GM12878 (cell line): ENCODE data around the gene AGAP1.

Experiments used
- ATF7 ChIP-seq: fragments of 450-650 bp; IDR thresholded peaks from 2 replicates; pipeline ENCODE4 v1.6.1; 2016; ENCODE audit warnings: low read depth, mild to moderate bottlenecking
- HDAC2 ChIP-seq: fragments of 200-600 bp; sonication (generic); IDR thresholded peaks from 2 replicates; pipeline ENCODE4 v1.6.1; 2017
- LARP7 ChIP-seq: fragments of 450-650 bp; IDR thresholded peaks from 2 replicates; pipeline ENCODE4 v1.6.1; 2017; ENCODE audit warnings: mild to moderate bottlenecking
- SIN3A ChIP-seq: IDR thresholded peaks from 2 replicates; pipeline ENCODE4 v1.6.1; 2012; ENCODE audit warnings: low read depth, low read length, improper control_type of control experiment
- ZSCAN29 ChIP-seq: fragments of 450-650 bp; IDR thresholded peaks from 2 replicates; pipeline ENCODE4 v1.6.1; 2017; ENCODE audit warnings: mild to moderate bottlenecking, moderate library complexity
- TF ChIP-seq, protein P1 (sequence below): IDR thresholded peaks from 2 replicates; pipeline ENCODE4 v1.6.1; 2012; ENCODE audit warnings: mild to moderate bottlenecking, low read depth, low read length
- TF ChIP-seq, protein P2 (sequence below): IDR thresholded peaks from 2 replicates; pipeline ENCODE4 v1.6.1; 2011; ENCODE audit warnings: mild to moderate bottlenecking, low read depth, low read length, moderate library complexity; ENCODE audit not compliant: insufficient replicate concordance
- TF ChIP-seq, protein P3 (sequence below), 3 experiments: IDR thresholded peaks in 2 of 3; conservative IDR thresholded peaks in 1 of 3; 2 replicates each; pipeline ENCODE4 v1.5.1; 2011; ENCODE audit warnings: low read depth in 3 of 3, low read length in 3 of 3, mild to moderate bottlenecking in 3 of 3, control low read depth in 2 of 3, moderate library complexity in 2 of 3, inconsistent platforms in 1 of 3, mixed read lengths in 1 of 3; ENCODE audit not compliant: control insufficient read depth in 2 of 3, insufficient read depth in 1 of 3; ENCODE audit errors: extremely low read depth in 1 of 3

DNA sequence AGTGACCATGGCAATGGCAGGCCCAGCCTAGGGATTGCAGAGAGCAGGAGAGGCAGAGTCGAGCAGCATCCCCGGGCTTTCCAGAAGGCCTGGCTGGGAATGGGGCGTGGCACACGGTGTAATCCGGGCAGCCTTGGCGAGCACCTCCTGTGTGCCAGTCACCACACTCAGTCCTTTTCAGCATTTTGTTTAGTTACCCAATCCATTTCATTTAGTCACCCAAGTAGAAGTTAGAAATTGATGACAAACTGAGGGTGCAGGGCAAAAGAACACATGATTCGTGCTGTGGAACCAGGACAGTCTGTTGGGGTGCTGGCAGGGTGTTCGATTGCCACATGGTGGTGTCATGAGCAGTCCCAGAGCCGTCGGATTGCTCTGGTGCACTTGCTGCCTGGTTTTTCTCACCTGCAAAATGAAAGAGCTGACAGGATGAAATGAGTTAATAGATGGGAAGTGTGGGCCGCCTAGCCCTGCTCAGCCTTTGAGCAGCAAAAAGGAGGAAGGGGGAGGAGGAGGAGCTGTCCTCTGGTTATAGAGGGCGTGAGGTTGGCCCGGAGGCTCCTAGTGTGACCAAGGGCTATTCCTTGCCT lies 299.4 kb downstream of the AGAP1 start:
- TF ChIP-seq LARP7: no peak
- TF ChIP-seq ATF7: no peak
- TF ChIP-seq, protein P1, sequence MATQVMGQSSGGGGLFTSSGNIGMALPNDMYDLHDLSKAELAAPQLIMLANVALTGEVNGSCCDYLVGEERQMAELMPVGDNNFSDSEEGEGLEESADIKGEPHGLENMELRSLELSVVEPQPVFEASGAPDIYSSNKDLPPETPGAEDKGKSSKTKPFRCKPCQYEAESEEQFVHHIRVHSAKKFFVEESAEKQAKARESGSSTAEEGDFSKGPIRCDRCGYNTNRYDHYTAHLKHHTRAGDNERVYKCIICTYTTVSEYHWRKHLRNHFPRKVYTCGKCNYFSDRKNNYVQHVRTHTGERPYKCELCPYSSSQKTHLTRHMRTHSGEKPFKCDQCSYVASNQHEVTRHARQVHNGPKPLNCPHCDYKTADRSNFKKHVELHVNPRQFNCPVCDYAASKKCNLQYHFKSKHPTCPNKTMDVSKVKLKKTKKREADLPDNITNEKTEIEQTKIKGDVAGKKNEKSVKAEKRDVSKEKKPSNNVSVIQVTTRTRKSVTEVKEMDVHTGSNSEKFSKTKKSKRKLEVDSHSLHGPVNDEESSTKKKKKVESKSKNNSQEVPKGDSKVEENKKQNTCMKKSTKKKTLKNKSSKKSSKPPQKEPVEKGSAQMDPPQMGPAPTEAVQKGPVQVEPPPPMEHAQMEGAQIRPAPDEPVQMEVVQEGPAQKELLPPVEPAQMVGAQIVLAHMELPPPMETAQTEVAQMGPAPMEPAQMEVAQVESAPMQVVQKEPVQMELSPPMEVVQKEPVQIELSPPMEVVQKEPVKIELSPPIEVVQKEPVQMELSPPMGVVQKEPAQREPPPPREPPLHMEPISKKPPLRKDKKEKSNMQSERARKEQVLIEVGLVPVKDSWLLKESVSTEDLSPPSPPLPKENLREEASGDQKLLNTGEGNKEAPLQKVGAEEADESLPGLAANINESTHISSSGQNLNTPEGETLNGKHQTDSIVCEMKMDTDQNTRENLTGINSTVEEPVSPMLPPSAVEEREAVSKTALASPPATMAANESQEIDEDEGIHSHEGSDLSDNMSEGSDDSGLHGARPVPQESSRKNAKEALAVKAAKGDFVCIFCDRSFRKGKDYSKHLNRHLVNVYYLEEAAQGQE: no peak
- TF ChIP-seq SIN3A: no peak
- no peak for TF ChIP-seq ZSCAN29
- TF ChIP-seq, protein P2, sequence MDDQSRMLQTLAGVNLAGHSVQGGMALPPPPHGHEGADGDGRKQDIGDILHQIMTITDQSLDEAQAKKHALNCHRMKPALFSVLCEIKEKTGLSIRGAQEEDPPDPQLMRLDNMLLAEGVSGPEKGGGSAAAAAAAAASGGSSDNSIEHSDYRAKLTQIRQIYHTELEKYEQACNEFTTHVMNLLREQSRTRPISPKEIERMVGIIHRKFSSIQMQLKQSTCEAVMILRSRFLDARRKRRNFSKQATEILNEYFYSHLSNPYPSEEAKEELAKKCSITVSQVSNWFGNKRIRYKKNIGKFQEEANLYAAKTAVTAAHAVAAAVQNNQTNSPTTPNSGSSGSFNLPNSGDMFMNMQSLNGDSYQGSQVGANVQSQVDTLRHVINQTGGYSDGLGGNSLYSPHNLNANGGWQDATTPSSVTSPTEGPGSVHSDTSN: no peak
- no peak for TF ChIP-seq HDAC2
- TF ChIP-seq, protein P3, sequence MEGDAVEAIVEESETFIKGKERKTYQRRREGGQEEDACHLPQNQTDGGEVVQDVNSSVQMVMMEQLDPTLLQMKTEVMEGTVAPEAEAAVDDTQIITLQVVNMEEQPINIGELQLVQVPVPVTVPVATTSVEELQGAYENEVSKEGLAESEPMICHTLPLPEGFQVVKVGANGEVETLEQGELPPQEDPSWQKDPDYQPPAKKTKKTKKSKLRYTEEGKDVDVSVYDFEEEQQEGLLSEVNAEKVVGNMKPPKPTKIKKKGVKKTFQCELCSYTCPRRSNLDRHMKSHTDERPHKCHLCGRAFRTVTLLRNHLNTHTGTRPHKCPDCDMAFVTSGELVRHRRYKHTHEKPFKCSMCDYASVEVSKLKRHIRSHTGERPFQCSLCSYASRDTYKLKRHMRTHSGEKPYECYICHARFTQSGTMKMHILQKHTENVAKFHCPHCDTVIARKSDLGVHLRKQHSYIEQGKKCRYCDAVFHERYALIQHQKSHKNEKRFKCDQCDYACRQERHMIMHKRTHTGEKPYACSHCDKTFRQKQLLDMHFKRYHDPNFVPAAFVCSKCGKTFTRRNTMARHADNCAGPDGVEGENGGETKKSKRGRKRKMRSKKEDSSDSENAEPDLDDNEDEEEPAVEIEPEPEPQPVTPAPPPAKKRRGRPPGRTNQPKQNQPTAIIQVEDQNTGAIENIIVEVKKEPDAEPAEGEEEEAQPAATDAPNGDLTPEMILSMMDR (IDR thresholded peaks at IDR 0.05 in 2 of 3, conservative IDR thresholded peaks at IDR 0.05 in 1 of 3; ENCODE audit: control insufficient read depth in 2 of 3, extremely low read depth in 1 of 3, insufficient read depth in 1 of 3, low read depth in 3 of 3, low read length in 3 of 3): peak; percentile 29 to 46 (median 42); a peak in 5 of 6 replicates
